SK-N-SH treated with all-trans-retinoic acid at 6 μM for 48 hours (cell line): ENCODE measurements around the gene ADGRV1.

Experiments used
- ARNTL ChIP-seq: fragments of 450-650 bp; formaldehyde crosslinking; IDR thresholded peaks from 2 replicates; pipeline ENCODE4 v1.5.0; 2020; ENCODE audit warnings: low read depth, mild to moderate bottlenecking, moderate library complexity, borderline replicate concordance
- CSRNP3 ChIP-seq: fragments of 250-450 bp; sonication (Bioruptor Pico); IDR thresholded peaks from 2 replicates; pipeline ENCODE4 v1.5.1; 2021; ENCODE audit warnings: mild to moderate bottlenecking, moderate library complexity
- GLIS3 ChIP-seq: fragments of 250-450 bp; sonication (Bioruptor Pico); IDR thresholded peaks from 2 replicates; pipeline ENCODE4 v1.5.0; 2020; ENCODE audit warnings: mild to moderate bottlenecking, moderate library complexity
- TOX ChIP-seq: fragments of 250-450 bp; sonication (Bioruptor Pico); IDR thresholded peaks from 2 replicates; pipeline ENCODE4 v1.8.0; 2021; ENCODE audit warnings: mild to moderate bottlenecking, moderate library complexity, borderline replicate concordance
- ZNF565 ChIP-seq: fragments of 450-650 bp; formaldehyde crosslinking; conservative IDR thresholded peaks from 2 replicates; pipeline ENCODE4 v1.5.0; 2020; ENCODE audit warnings: low read depth, mild to moderate bottlenecking, moderate library complexity

- TF ChIP-seq TOX (CRISPR knock-in tag) (no peak), CSRNP3 (CRISPR knock-in tag) (no peak), GLIS3 (CRISPR knock-in tag) (no peak), ZNF565 (no peak), ARNTL (no peak)
Observed at GRCh38 chr5:91089758-91090157, 531.2 kb downstream of the ADGRV1 start.
